HEK293 (cell line): ENCODE measurements around the gene MYO1C.

Experiments used
- CTCF ChIA-PET: fragments of 350-600 bp; formaldehyde crosslinking; extraction: SDS; loops from one replicate; lab custom pipeline; 2021; ENCODE audit warnings: antibody characterized with exemption; lab: Yijun Ruan, JAX
- POLR2A ChIA-PET: fragments of 300-600 bp; formaldehyde crosslinking; extraction: SDS; loops from one replicate; lab custom pipeline; 2020; ENCODE audit warnings: antibody characterized with exemption, inconsistent platforms; lab: Yijun Ruan, JAX
- H3K27ac ChIP-seq: fragments of 200-500 bp; sonication (Bioruptor generic); 2 replicates; pipeline ENCODE4 v1.5.1; 2014; ENCODE audit warnings: low read depth, low read length, control low read depth, inconsistent platforms; ENCODE audit errors: extremely low read depth
- H3K36me3 ChIP-seq, 2 experiments: fragments of 200-500 bp in 1 of 2; sonication (Bioruptor generic) in 1 of 2; 1 replicate in 1 of 2; 2 replicates in 1 of 2; pipeline ENCODE4 v1.5.1; 2014 to 2017; ENCODE audit warnings: inconsistent platforms in 2 of 2, low read length in 2 of 2; ENCODE audit not compliant: control insufficient read depth in 2 of 2, insufficient read depth in 1 of 2
- H3K4me1 ChIP-seq: fragments of 200-500 bp; sonication (Bioruptor generic); 2 replicates; pipeline ENCODE4 v1.5.1; 2014; ENCODE audit warnings: mild to moderate bottlenecking, low read length, inconsistent platforms; ENCODE audit not compliant: control insufficient read depth, insufficient read depth
- H3K4me3 ChIP-seq: 2 replicates; pipeline ENCODE4 v1.5.1; 2011; ENCODE audit warnings: low read depth, mild to moderate bottlenecking, control low read depth, low read length, moderate library complexity
- H3K9me3 ChIP-seq: fragments of 200-500 bp; sonication (Bioruptor generic); 2 replicates; pipeline ENCODE4 v1.5.1; 2014; ENCODE audit warnings: low read depth, low read length, inconsistent platforms; ENCODE audit not compliant: control insufficient read depth, insufficient read depth
- KLF1 ChIP-seq: fragments of 450-650 bp; formaldehyde crosslinking; IDR thresholded peaks from 2 replicates; pipeline ENCODE4 v1.5.1; 2016; ENCODE audit warnings: missing biosample characterization, missing genetic modification characterization
- SP2 ChIP-seq: fragments of 450-650 bp; formaldehyde crosslinking; IDR thresholded peaks from 2 replicates; pipeline ENCODE4 v1.5.1; 2016; ENCODE audit warnings: missing biosample characterization, missing genetic modification characterization
- ZBTB1 ChIP-seq: fragments of 450-650 bp; formaldehyde crosslinking; IDR thresholded peaks from 2 replicates; pipeline ENCODE4 v1.5.1; 2016; ENCODE audit warnings: missing biosample characterization, missing genetic modification characterization
- ZBTB21 ChIP-seq: fragments of 450-650 bp; formaldehyde crosslinking; IDR thresholded peaks from 2 replicates; pipeline ENCODE4 v1.5.1; 2017; ENCODE audit warnings: missing biosample characterization, missing genetic modification characterization
- ZNF10 ChIP-seq: fragments of 450-650 bp; formaldehyde crosslinking; IDR thresholded peaks from 2 replicates; pipeline ENCODE4 v1.5.1; 2017; ENCODE audit warnings: missing biosample characterization, missing genetic modification characterization
- ZNF175 ChIP-seq: fragments of 450-650 bp; formaldehyde crosslinking; IDR thresholded peaks from 2 replicates; pipeline ENCODE4 v1.5.1; 2016; ENCODE audit warnings: missing biosample characterization, missing genetic modification characterization
- ZNF266 ChIP-seq: fragments of 450-650 bp; formaldehyde crosslinking; IDR thresholded peaks from 2 replicates; pipeline ENCODE4 v1.5.1; 2016; ENCODE audit warnings: missing biosample characterization, missing genetic modification characterization, low read depth
- ZNF311 ChIP-seq: fragments of 450-650 bp; formaldehyde crosslinking; IDR thresholded peaks from 2 replicates; pipeline ENCODE4 v1.5.1; 2017; ENCODE audit warnings: missing biosample characterization, missing genetic modification characterization, borderline replicate concordance
- ZNF514 ChIP-seq: fragments of 450-650 bp; formaldehyde crosslinking; IDR thresholded peaks from 2 replicates; pipeline ENCODE4 v1.5.1; 2016; ENCODE audit warnings: missing biosample characterization, missing genetic modification characterization
- ZNF600 ChIP-seq: fragments of 450-650 bp; formaldehyde crosslinking; IDR thresholded peaks from 2 replicates; pipeline ENCODE4 v1.5.1; 2016; ENCODE audit warnings: missing biosample characterization, missing genetic modification characterization
- ZNF629 ChIP-seq: fragments of 450-650 bp; formaldehyde crosslinking; IDR thresholded peaks from 2 replicates; pipeline ENCODE4 v1.5.1; 2017; ENCODE audit warnings: missing biosample characterization, missing genetic modification characterization
- ZNF658 ChIP-seq: fragments of 450-650 bp; formaldehyde crosslinking; IDR thresholded peaks from 2 replicates; pipeline ENCODE4; 2016; ENCODE audit warnings: missing biosample characterization, missing genetic modification characterization
- ZNF664 ChIP-seq: fragments of 450-650 bp; formaldehyde crosslinking; IDR thresholded peaks from 2 replicates; pipeline ENCODE4 v1.5.1; 2016; ENCODE audit warnings: missing biosample characterization, missing genetic modification characterization
- ZNF777 ChIP-seq: fragments of 450-650 bp; formaldehyde crosslinking; IDR thresholded peaks from 2 replicates; pipeline ENCODE4 v1.5.1; 2017; ENCODE audit warnings: missing biosample characterization, missing genetic modification characterization, borderline replicate concordance
- ZNF830 ChIP-seq: fragments of 450-650 bp; IDR thresholded peaks from 2 replicates; pipeline ENCODE4 v1.5.0; 2018; ENCODE audit warnings: missing biosample characterization, missing genetic modification characterization, low read depth, mild to moderate bottlenecking, moderate library complexity
- TF ChIP-seq, protein P1 (sequence below): fragments of 450-650 bp; formaldehyde crosslinking; IDR thresholded peaks from 2 replicates; pipeline ENCODE4 v1.5.1; 2017; ENCODE audit warnings: missing biosample characterization, missing genetic modification characterization
- TF ChIP-seq, protein P2 (sequence below): fragments of 450-650 bp; formaldehyde crosslinking; IDR thresholded peaks from 2 replicates; pipeline ENCODE4 v1.5.1; 2016; ENCODE audit warnings: missing biosample characterization, missing genetic modification characterization
- TF ChIP-seq, protein P3 (sequence below): fragments of 450-650 bp; formaldehyde crosslinking; IDR thresholded peaks from 2 replicates; pipeline ENCODE4 v1.5.1; 2016; ENCODE audit warnings: missing biosample characterization, missing genetic modification characterization
- TF ChIP-seq, protein P4 (sequence below): fragments of 450-650 bp; formaldehyde crosslinking; conservative IDR thresholded peaks from 2 replicates; pipeline ENCODE4 v1.5.1; 2016; ENCODE audit warnings: low read depth, missing biosample characterization, missing genetic modification characterization
- TF ChIP-seq, protein P5 (sequence below): fragments of 450-650 bp; formaldehyde crosslinking; IDR thresholded peaks from 2 replicates; pipeline ENCODE4 v1.5.1; 2017; ENCODE audit warnings: missing biosample characterization, missing genetic modification characterization
- TF ChIP-seq, protein P6 (sequence below): fragments of 450-650 bp; formaldehyde crosslinking; IDR thresholded peaks from 2 replicates; pipeline ENCODE4 v1.5.1; 2017; ENCODE audit warnings: missing biosample characterization, missing genetic modification characterization
- TF ChIP-seq, protein P7 (sequence below): fragments of 450-650 bp; formaldehyde crosslinking; IDR thresholded peaks from 2 replicates; pipeline ENCODE4 v1.5.1; 2017; ENCODE audit warnings: missing biosample characterization, missing genetic modification characterization
- TF ChIP-seq, protein P8 (sequence below): fragments of 450-650 bp; formaldehyde crosslinking; IDR thresholded peaks from 2 replicates; pipeline ENCODE4 v1.5.1; 2017; ENCODE audit warnings: missing biosample characterization, mild to moderate bottlenecking, missing genetic modification characterization, moderate library complexity

MYO1C gene

DNA sequence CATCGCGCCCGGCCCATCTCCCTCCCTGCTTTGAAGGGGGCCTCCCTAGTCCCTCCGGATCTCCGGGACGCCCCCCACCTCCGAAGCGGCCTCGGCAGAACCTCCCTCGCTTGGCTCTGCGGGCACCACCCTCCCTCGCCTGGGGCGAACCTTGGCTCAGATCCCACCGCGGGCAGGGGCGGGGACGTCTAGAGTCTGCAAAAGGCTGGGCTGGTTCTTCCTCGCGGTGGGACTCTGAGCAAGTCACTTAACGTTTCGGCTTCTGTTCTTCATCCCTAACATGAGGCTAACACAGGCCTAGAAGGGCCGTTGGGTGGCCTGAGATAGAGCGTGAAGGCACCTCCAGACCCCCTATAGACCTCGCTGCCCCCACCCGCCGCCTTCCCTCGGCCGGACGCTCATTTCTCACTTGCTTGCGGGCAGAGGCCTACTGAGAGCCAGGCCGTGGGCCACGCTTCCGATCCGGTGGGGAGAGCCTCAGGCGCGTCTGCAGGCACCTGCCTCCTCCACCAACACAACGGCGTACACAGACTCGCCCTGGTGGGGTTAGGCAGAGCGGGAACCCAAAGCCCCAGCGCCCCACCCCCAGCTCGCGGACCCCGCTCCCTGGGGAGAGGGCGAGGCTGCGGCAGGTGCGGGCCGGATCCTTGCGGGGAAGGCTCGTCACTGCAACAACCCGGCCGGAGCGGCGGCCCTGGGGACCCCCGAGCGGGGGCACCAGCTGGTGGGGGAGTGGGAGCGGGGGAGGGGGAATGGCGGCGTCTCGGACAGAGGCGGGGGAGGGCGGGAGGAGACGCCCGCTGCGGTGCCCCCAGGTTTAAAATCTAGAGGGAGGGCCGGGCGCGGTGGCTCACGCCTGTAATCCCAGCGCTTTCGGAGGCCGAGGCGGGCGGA lies 5.4 kb downstream of the MYO1C start:
- Histone ChIP-seq H3K36me3 (peaks cover 2 to 18% of the 10 kb centered on the region in 2 experiments; a peak in 2 of 3 replicates), H3K9me3 (no peaks in the 10 kb centered on the region), H3K4me1 (peaks cover 6% of the 10 kb centered on the region; the same call in 1 of the 2 replicates), H3K4me3 (no peak overlapping the region), H3K27ac (peak overlapping the region; percentile 24; the same call in 1 of the 2 replicates)
- ChIA-PET CTCF (interaction anchor here (0.7 to 1.0 kb wide), 2 partner anchors 121 to 469 kb away, joined by 4 read pairs; no protein-coding TSS in a partner anchor), POLR2A (interaction anchor here (0.6 to 2.4 kb wide), 15 partner anchors 11 to 377 kb away, joined by 3 to 13 read pairs (median 3); partner anchors contain the start of genes INPP5K, SLC43A2 and YWHAE)
- TF ChIP-seq, protein P1, sequence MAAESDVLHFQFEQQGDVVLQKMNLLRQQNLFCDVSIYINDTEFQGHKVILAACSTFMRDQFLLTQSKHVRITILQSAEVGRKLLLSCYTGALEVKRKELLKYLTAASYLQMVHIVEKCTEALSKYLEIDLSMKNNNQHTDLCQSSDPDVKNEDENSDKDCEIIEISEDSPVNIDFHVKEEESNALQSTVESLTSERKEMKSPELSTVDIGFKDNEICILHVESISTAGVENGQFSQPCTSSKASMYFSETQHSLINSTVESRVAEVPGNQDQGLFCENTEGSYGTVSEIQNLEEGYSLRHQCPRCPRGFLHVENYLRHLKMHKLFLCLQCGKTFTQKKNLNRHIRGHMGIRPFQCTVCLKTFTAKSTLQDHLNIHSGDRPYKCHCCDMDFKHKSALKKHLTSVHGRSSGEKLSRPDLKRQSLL = no peak
- TF ChIP-seq ZNF266 = no peak
- TF ChIP-seq ZNF629 = no peak
- TF ChIP-seq ZNF600 (tag by site-specific recombination) = peak; percentile 94
- TF ChIP-seq ZBTB1 (tag by site-specific recombination) = no peak
- no peak for TF ChIP-seq ZBTB21 (tag by site-specific recombination)
- TF ChIP-seq ZNF658 (tag by site-specific recombination) = no peak
- TF ChIP-seq ZNF664 (tag by site-specific recombination) = no peak
- TF ChIP-seq, protein P2, sequence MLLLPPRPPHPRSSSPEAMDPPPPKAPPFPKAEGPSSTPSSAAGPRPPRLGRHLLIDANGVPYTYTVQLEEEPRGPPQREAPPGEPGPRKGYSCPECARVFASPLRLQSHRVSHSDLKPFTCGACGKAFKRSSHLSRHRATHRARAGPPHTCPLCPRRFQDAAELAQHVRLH = 0 out of 2 replicates have a peak, but pooled peaks have one; percentile 39
- no peak for TF ChIP-seq ZNF830 (tag by site-specific recombination)
- TF ChIP-seq, protein P3, sequence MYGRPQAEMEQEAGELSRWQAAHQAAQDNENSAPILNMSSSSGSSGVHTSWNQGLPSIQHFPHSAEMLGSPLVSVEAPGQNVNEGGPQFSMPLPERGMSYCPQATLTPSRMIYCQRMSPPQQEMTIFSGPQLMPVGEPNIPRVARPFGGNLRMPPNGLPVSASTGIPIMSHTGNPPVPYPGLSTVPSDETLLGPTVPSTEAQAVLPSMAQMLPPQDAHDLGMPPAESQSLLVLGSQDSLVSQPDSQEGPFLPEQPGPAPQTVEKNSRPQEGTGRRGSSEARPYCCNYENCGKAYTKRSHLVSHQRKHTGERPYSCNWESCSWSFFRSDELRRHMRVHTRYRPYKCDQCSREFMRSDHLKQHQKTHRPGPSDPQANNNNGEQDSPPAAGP (tag by site-specific recombination) = 0 out of 2 replicates have a peak, but pooled peaks have one; percentile 7
- peak; percentile 68 for TF ChIP-seq KLF1 (tag by site-specific recombination)
- TF ChIP-seq ZNF777 (tag by site-specific recombination) = no peak
- TF ChIP-seq ZNF311 = no peak
- no peak for TF ChIP-seq ZNF514
- TF ChIP-seq ZNF10 = 0 out of 2 replicates have a peak, but pooled peaks have one; percentile 44
- TF ChIP-seq ZNF175 (tag by site-specific recombination) = no peak
- TF ChIP-seq, protein P4, sequence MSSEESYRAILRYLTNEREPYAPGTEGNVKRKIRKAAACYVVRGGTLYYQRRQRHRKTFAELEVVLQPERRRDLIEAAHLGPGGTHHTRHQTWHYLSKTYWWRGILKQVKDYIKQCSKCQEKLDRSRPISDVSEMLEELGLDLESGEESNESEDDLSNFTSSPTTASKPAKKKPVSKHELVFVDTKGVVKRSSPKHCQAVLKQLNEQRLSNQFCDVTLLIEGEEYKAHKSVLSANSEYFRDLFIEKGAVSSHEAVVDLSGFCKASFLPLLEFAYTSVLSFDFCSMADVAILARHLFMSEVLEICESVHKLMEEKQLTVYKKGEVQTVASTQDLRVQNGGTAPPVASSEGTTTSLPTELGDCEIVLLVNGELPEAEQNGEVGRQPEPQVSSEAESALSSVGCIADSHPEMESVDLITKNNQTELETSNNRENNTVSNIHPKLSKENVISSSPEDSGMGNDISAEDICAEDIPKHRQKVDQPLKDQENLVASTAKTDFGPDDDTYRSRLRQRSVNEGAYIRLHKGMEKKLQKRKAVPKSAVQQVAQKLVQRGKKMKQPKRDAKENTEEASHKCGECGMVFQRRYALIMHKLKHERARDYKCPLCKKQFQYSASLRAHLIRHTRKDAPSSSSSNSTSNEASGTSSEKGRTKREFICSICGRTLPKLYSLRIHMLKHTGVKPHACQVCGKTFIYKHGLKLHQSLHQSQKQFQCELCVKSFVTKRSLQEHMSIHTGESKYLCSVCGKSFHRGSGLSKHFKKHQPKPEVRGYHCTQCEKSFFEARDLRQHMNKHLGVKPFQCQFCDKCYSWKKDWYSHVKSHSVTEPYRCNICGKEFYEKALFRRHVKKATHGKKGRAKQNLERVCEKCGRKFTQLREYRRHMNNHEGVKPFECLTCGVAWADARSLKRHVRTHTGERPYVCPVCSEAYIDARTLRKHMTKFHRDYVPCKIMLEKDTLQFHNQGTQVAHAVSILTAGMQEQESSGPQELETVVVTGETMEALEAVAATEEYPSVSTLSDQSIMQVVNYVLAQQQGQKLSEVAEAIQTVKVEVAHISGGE (tag by site-specific recombination) = no peak
- TF ChIP-seq SP2 (tag by site-specific recombination) = peak; percentile 42
- TF ChIP-seq, protein P5, sequence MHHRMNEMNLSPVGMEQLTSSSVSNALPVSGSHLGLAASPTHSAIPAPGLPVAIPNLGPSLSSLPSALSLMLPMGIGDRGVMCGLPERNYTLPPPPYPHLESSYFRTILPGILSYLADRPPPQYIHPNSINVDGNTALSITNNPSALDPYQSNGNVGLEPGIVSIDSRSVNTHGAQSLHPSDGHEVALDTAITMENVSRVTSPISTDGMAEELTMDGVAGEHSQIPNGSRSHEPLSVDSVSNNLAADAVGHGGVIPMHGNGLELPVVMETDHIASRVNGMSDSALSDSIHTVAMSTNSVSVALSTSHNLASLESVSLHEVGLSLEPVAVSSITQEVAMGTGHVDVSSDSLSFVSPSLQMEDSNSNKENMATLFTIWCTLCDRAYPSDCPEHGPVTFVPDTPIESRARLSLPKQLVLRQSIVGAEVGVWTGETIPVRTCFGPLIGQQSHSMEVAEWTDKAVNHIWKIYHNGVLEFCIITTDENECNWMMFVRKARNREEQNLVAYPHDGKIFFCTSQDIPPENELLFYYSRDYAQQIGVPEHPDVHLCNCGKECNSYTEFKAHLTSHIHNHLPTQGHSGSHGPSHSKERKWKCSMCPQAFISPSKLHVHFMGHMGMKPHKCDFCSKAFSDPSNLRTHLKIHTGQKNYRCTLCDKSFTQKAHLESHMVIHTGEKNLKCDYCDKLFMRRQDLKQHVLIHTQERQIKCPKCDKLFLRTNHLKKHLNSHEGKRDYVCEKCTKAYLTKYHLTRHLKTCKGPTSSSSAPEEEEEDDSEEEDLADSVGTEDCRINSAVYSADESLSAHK = no peak
- TF ChIP-seq, protein P6, sequence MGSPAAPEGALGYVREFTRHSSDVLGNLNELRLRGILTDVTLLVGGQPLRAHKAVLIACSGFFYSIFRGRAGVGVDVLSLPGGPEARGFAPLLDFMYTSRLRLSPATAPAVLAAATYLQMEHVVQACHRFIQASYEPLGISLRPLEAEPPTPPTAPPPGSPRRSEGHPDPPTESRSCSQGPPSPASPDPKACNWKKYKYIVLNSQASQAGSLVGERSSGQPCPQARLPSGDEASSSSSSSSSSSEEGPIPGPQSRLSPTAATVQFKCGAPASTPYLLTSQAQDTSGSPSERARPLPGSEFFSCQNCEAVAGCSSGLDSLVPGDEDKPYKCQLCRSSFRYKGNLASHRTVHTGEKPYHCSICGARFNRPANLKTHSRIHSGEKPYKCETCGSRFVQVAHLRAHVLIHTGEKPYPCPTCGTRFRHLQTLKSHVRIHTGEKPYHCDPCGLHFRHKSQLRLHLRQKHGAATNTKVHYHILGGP (tag by site-specific recombination) = no peak
- TF ChIP-seq, protein P7, sequence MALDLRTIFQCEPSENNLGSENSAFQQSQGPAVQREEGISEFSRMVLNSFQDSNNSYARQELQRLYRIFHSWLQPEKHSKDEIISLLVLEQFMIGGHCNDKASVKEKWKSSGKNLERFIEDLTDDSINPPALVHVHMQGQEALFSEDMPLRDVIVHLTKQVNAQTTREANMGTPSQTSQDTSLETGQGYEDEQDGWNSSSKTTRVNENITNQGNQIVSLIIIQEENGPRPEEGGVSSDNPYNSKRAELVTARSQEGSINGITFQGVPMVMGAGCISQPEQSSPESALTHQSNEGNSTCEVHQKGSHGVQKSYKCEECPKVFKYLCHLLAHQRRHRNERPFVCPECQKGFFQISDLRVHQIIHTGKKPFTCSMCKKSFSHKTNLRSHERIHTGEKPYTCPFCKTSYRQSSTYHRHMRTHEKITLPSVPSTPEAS = no peak
- TF ChIP-seq, protein P8, sequence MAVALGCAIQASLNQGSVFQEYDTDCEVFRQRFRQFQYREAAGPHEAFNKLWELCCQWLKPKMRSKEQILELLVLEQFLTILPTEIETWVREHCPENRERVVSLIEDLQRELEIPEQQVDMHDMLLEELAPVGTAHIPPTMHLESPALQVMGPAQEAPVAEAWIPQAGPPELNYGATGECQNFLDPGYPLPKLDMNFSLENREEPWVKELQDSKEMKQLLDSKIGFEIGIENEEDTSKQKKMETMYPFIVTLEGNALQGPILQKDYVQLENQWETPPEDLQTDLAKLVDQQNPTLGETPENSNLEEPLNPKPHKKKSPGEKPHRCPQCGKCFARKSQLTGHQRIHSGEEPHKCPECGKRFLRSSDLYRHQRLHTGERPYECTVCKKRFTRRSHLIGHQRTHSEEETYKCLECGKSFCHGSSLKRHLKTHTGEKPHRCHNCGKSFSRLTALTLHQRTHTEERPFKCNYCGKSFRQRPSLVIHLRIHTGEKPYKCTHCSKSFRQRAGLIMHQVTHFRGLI = no peak
